ENCODE measurements around the gene FOXQ1.

The FOXQ1 gene

DNA sequence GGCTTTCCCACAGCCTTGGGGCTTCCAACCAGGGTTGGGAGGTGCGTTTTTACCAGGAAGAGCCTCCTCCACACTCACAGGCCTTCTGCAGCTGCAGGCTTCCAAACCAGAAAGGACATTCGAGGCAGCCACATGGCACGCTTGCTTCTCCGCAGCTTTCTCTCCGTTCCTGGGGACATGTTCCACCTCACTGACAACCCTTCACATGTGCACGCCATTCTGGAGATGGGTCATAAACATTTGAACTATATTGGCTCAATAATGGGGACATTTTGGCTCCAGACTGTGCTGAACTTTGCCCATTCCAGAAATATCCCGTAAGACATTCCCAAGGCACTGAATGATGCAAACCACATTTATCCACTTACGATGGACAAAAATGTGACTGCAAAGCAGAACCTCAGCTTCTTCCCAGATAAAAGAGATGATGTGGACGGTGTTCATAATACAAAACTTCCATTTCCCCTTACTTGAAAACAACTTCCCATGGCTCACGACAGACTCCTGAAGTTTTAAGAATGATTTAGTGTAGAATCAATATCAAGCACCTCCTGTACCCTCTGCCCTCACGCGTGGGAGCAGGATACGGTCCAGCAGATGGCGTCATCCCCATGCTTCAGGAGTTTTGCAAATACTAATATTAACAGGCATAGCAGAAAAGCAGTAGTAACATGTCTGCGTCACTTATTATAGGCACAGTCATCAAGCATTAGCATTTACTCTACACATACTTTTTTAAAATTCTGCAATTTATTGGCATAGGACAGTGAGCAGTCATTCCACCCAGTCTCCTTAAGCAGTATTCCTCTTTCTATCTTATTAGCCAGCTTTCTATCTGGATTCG is 52.1 kb downstream of the FOXQ1 start:
- peak; percentile 90 for DNase-seq (ENCODE audit: low read depth)

All from EH (cell line).